SK-N-SH treated with all-trans-retinoic acid at 6 μM for 48 hours (cell line): Measurements from ENCODE around the gene HTN3.

ENCODE experiments used
- ATAC-seq: fragments of 200-7000 bp; cut with Tn5 transposase; 3 replicates; pipeline ENCODE4 v1.9.1; 2020; ENCODE audit warnings: mild to moderate bottlenecking, moderate library complexity
- CREB5 ChIP-seq: fragments of 250-450 bp; sonication (Bioruptor Pico); IDR thresholded peaks from 2 replicates; pipeline ENCODE4 v1.5.1; 2020; ENCODE audit warnings: low read depth, mild to moderate bottlenecking, moderate library complexity
- CSDC2 ChIP-seq: fragments of 250-450 bp; sonication (Bioruptor Pico); IDR thresholded peaks from 2 replicates; pipeline ENCODE4 v1.5.0; 2020; ENCODE audit warnings: mild to moderate bottlenecking, moderate library complexity
- CSRNP3 ChIP-seq: fragments of 250-450 bp; sonication (Bioruptor Pico); IDR thresholded peaks from 2 replicates; pipeline ENCODE4 v1.5.1; 2021; ENCODE audit warnings: mild to moderate bottlenecking, moderate library complexity
- ESRRG ChIP-seq: fragments of 250-450 bp; sonication (Bioruptor Pico); IDR thresholded peaks from 2 replicates; pipeline ENCODE4 v1.6.1; 2021; ENCODE audit warnings: mild to moderate bottlenecking
- GLIS3 ChIP-seq: fragments of 250-450 bp; sonication (Bioruptor Pico); IDR thresholded peaks from 2 replicates; pipeline ENCODE4 v1.5.0; 2020; ENCODE audit warnings: mild to moderate bottlenecking, moderate library complexity
- ISL1 ChIP-seq: fragments of 250-450 bp; sonication (Bioruptor Pico); IDR thresholded peaks from 2 replicates; pipeline ENCODE4 v2.1.2; 2022; ENCODE audit warnings: mild to moderate bottlenecking, moderate library complexity
- OSR1 ChIP-seq: fragments of 250-450 bp; sonication (Bioruptor Pico); IDR thresholded peaks from 2 replicates; pipeline ENCODE4 v1.8.0; 2022; ENCODE audit warnings: moderate library complexity, mild to moderate bottlenecking, inconsistent platforms
- PATZ1 ChIP-seq: fragments of 250-450 bp; sonication (Bioruptor Pico); IDR thresholded peaks from 2 replicates; pipeline ENCODE4 v1.8.0; 2020; ENCODE audit warnings: mild to moderate bottlenecking, moderate library complexity, borderline replicate concordance
- POU6F1 ChIP-seq: fragments of 250-450 bp; sonication (Bioruptor Pico); IDR thresholded peaks from 2 replicates; pipeline ENCODE4 v1.8.0; 2021; ENCODE audit warnings: low read depth, mild to moderate bottlenecking, moderate library complexity, borderline replicate concordance
- PPARA ChIP-seq: fragments of 250-450 bp; sonication (Bioruptor Pico); IDR thresholded peaks from 2 replicates; pipeline ENCODE4 v1.5.0; 2020; ENCODE audit warnings: mild to moderate bottlenecking, borderline replicate concordance
- RARB ChIP-seq: fragments of 250-450 bp; sonication (Bioruptor Pico); IDR thresholded peaks from 2 replicates; pipeline ENCODE4 v1.8.0; 2021; ENCODE audit warnings: mild to moderate bottlenecking, moderate library complexity
- SNAI2 ChIP-seq: fragments of 250-450 bp; sonication (Bioruptor Pico); IDR thresholded peaks from 2 replicates; pipeline ENCODE4 v1.5.0; 2020; ENCODE audit warnings: mild to moderate bottlenecking, moderate library complexity
- TCF4 ChIP-seq: fragments of 250-450 bp; sonication (Bioruptor Pico); IDR thresholded peaks from 2 replicates; pipeline ENCODE4 v1.8.0; 2021; ENCODE audit warnings: mild to moderate bottlenecking, moderate library complexity, borderline replicate concordance
- TOX ChIP-seq: fragments of 250-450 bp; sonication (Bioruptor Pico); IDR thresholded peaks from 2 replicates; pipeline ENCODE4 v1.8.0; 2021; ENCODE audit warnings: mild to moderate bottlenecking, moderate library complexity, borderline replicate concordance
- TSHZ2 ChIP-seq: fragments of 250-450 bp; sonication (Bioruptor Pico); IDR thresholded peaks from 2 replicates; pipeline ENCODE4 v1.5.0; 2020; ENCODE audit warnings: mild to moderate bottlenecking, moderate library complexity
- ZFP3 ChIP-seq: fragments of 250-450 bp; sonication (Bioruptor Pico); IDR thresholded peaks from 2 replicates; pipeline ENCODE4 v1.5.0; 2020; ENCODE audit warnings: mild to moderate bottlenecking, moderate library complexity
- ZFP30 ChIP-seq: fragments of 450-650 bp; formaldehyde crosslinking; IDR thresholded peaks from 2 replicates; pipeline ENCODE4 v1.5.0; 2022; ENCODE audit warnings: mild to moderate bottlenecking, moderate library complexity
- ZNF565 ChIP-seq: fragments of 450-650 bp; formaldehyde crosslinking; conservative IDR thresholded peaks from 2 replicates; pipeline ENCODE4 v1.5.0; 2020; ENCODE audit warnings: low read depth, mild to moderate bottlenecking, moderate library complexity
- ZNF70 ChIP-seq: fragments of 450-650 bp; formaldehyde crosslinking; IDR thresholded peaks from 2 replicates; pipeline ENCODE4 v1.5.0; 2020; ENCODE audit warnings: mild to moderate bottlenecking, moderate library complexity
- ZNF8 ChIP-seq: fragments of 450-650 bp; formaldehyde crosslinking; IDR thresholded peaks from 2 replicates; pipeline ENCODE4 v1.5.0; 2020; ENCODE audit warnings: mild to moderate bottlenecking, moderate library complexity

The HTN3 gene

GRCh38 chr4:69995526-69996016 is 32.7 kb upstream of the HTN3 start, which contains the start of gene STATH (continued):
- TF ChIP-seq PATZ1 (CRISPR knock-in tag) (no peak), CREB5 (CRISPR knock-in tag) (no peak), ZFP30 (no peak), ZNF8 (no peak), CSDC2 (CRISPR knock-in tag) (no peak)

- TF ChIP-seq ZNF70 (CRISPR knock-in tag), result no peak
- no peak for TF ChIP-seq CSDC2 (CRISPR knock-in tag)
- no peak for TF ChIP-seq ZFP3 (CRISPR knock-in tag)
- TF ChIP-seq POU6F1 (CRISPR knock-in tag), result no peak
- TF ChIP-seq TCF4, result no peak
- no peak for TF ChIP-seq CSRNP3
- TF ChIP-seq SNAI2 (CRISPR knock-in tag), result no peak
- TF ChIP-seq ZFP30, result no peak
- no peak for TF ChIP-seq ESRRG (CRISPR knock-in tag)
- TF ChIP-seq ISL1 (CRISPR knock-in tag), result no peak
- TF ChIP-seq ZNF565 (CRISPR knock-in tag), result no peak
- TF ChIP-seq TOX (CRISPR knock-in tag), result no peak
- no peak for TF ChIP-seq GLIS3 (CRISPR knock-in tag)
- TF ChIP-seq RARB (CRISPR knock-in tag), result no peak
- no peak for TF ChIP-seq CREB5 (CRISPR knock-in tag)
- TF ChIP-seq PPARA (CRISPR knock-in tag), result no peak
- no peak for TF ChIP-seq OSR1 (CRISPR knock-in tag)
- TF ChIP-seq TSHZ2, result no peak
- no peak for ATAC-seq
Observed at GRCh38 chr4:69999420-69999819, 28.8 kb upstream of the HTN3 start.

- no peak for ATAC-seq
- TF ChIP-seq PATZ1 (CRISPR knock-in tag) (no peak), OSR1 (CRISPR knock-in tag) (no peak), ISL1 (CRISPR knock-in tag) (no peak), TSHZ2 (no peak), CREB5 (CRISPR knock-in tag) (no peak), ESRRG (CRISPR knock-in tag) (no peak)
Observed at GRCh38 chr4:70000711-70001110, 27.5 kb upstream of the HTN3 start.
